Suppressor macrophage (primary cell): ENCODE data around the gene TRAM2.
"Not testable (repeated sequence)": the region's sequence is repeated elsewhere in the genome, so short reads cannot be mapped to it uniquely, and the experiment has no call there.

Source experiments
- DNase-seq, 4 experiments: peaks; one replicate each; pipeline ENCODE4 v3.0.0-alpha.2; 2020 to 2022

The TRAM2 gene

GRCh38 chr6:52489881-52490280, 87.0 kb downstream of the TRAM2 start:
- DNase-seq: peak in 1 of 4 experiments; percentile 14

GRCh38 chr6:52483671-52484003, 93.2 kb downstream of the TRAM2 start:
- no peak for DNase-seq

GRCh38 chr6:52482903-52483670, 93.8 kb downstream of the TRAM2 start:
- DNase-seq: no peak

GRCh38 chr6:52475307-52475706, 101.6 kb downstream of the TRAM2 start:
- DNase-seq: no peak

- DNase-seq: no peak
Observed at GRCh38 chr6:52474173-52474572, 102.7 kb downstream of the TRAM2 start.

- not testable (repeated sequence) for DNase-seq
Observed at GRCh38 chr6:52461194-52461593, 115.7 kb downstream of the TRAM2 start.

- no peak for DNase-seq
Observed at GRCh38 chr6:52457096-52457495, 119.8 kb downstream of the TRAM2 start.

GRCh38 chr6:52454556-52454955, 122.3 kb downstream of the TRAM2 start:
- peak in 1 of 4 experiments; percentile 17 for DNase-seq
